HEK293 (cell line): ENCODE results near the gene NFKBIE.
A peak's percentile ranks its signal among the peaks of the same experiment; 100 is the strongest.

ENCODE experiments used
- AEBP2 ChIP-seq: fragments of 450-650 bp; formaldehyde crosslinking; IDR thresholded peaks from 2 replicates; pipeline ENCODE4 v1.5.1; 2016; ENCODE audit warnings: missing biosample characterization, missing genetic modification characterization, borderline replicate concordance
- GFI1B ChIP-seq: fragments of 450-650 bp; formaldehyde crosslinking; IDR thresholded peaks from 2 replicates; pipeline ENCODE4 v1.5.1; 2016; ENCODE audit warnings: missing biosample characterization, missing genetic modification characterization
- GLIS1 ChIP-seq: fragments of 450-650 bp; formaldehyde crosslinking; IDR thresholded peaks from 2 replicates; pipeline ENCODE4 v1.5.1; 2016; ENCODE audit warnings: missing biosample characterization, missing genetic modification characterization
- GLIS2 ChIP-seq: fragments of 450-650 bp; formaldehyde crosslinking; IDR thresholded peaks from 2 replicates; pipeline ENCODE4 v1.5.1; 2016; ENCODE audit warnings: missing biosample characterization, missing genetic modification characterization
- KLF7 ChIP-seq: fragments of 450-650 bp; formaldehyde crosslinking; IDR thresholded peaks from 2 replicates; pipeline ENCODE4 v1.5.1; 2016; ENCODE audit warnings: missing biosample characterization, missing genetic modification characterization, borderline replicate concordance
- PRDM6 ChIP-seq: fragments of 450-650 bp; formaldehyde crosslinking; IDR thresholded peaks from 2 replicates; pipeline ENCODE4 v1.5.1; 2017; ENCODE audit warnings: missing biosample characterization, missing genetic modification characterization
- TCF7L2 ChIP-seq: IDR thresholded peaks from 2 replicates; pipeline ENCODE4 v1.6.1; 2011; ENCODE audit warnings: low read depth, mild to moderate bottlenecking, inconsistent platforms, low read length, moderate library complexity, borderline replicate concordance
- YY1 ChIP-seq: fragments of 450-650 bp; formaldehyde crosslinking; IDR thresholded peaks from 2 replicates; pipeline ENCODE4 v1.5.1; 2018; ENCODE audit warnings: missing biosample characterization, missing genetic modification characterization
- ZBTB10 ChIP-seq: fragments of 450-650 bp; formaldehyde crosslinking; IDR thresholded peaks from 2 replicates; pipeline ENCODE4 v1.5.1; 2016; ENCODE audit warnings: missing biosample characterization, missing genetic modification characterization
- ZBTB26 ChIP-seq: fragments of 450-650 bp; formaldehyde crosslinking; optimal IDR thresholded peaks from 2 replicates; pipeline ENCODE3; 2016; ENCODE audit warnings: missing biosample characterization, mild to moderate bottlenecking, missing genetic modification characterization
- ZBTB44 ChIP-seq: fragments of 450-650 bp; IDR thresholded peaks from 2 replicates; pipeline ENCODE4 v1.5.1; 2018; ENCODE audit warnings: missing biosample characterization, mild to moderate bottlenecking, missing genetic modification characterization
- ZNF138 ChIP-seq: fragments of 450-650 bp; formaldehyde crosslinking; IDR thresholded peaks from 2 replicates; pipeline ENCODE4 v1.5.1; 2016; ENCODE audit warnings: missing biosample characterization, missing genetic modification characterization, borderline replicate concordance
- ZNF157 ChIP-seq: fragments of 450-650 bp; formaldehyde crosslinking; IDR thresholded peaks from 2 replicates; pipeline ENCODE4 v1.5.1; 2016; ENCODE audit warnings: missing biosample characterization, missing genetic modification characterization
- ZNF175 ChIP-seq: fragments of 450-650 bp; formaldehyde crosslinking; IDR thresholded peaks from 2 replicates; pipeline ENCODE4 v1.5.1; 2016; ENCODE audit warnings: missing biosample characterization, missing genetic modification characterization
- ZNF211 ChIP-seq: fragments of 450-650 bp; formaldehyde crosslinking; IDR thresholded peaks from 2 replicates; pipeline ENCODE4 v1.5.1; 2016; ENCODE audit warnings: low read depth, missing biosample characterization, missing genetic modification characterization
- ZNF239 ChIP-seq: fragments of 450-650 bp; formaldehyde crosslinking; IDR thresholded peaks from 2 replicates; pipeline ENCODE4 v1.5.1; 2016; ENCODE audit warnings: missing biosample characterization, missing genetic modification characterization
- ZNF26 ChIP-seq: fragments of 450-650 bp; formaldehyde crosslinking; IDR thresholded peaks from 2 replicates; pipeline ENCODE4 v1.5.1; 2016; ENCODE audit warnings: missing biosample characterization, missing genetic modification characterization
- ZNF292 ChIP-seq: fragments of 450-650 bp; formaldehyde crosslinking; IDR thresholded peaks from 2 replicates; pipeline ENCODE4 v1.5.1; 2016; ENCODE audit warnings: low read depth, missing biosample characterization, missing genetic modification characterization, borderline replicate concordance
- ZNF335 ChIP-seq: fragments of 450-650 bp; formaldehyde crosslinking; conservative IDR thresholded peaks from 2 replicates; pipeline ENCODE4 v1.5.1; 2016; ENCODE audit warnings: missing biosample characterization, missing genetic modification characterization
- ZNF354C ChIP-seq: fragments of 450-650 bp; formaldehyde crosslinking; IDR thresholded peaks from 2 replicates; pipeline ENCODE4 v1.5.1; 2016; ENCODE audit warnings: missing biosample characterization, missing genetic modification characterization, low read depth, borderline replicate concordance
- ZNF416 ChIP-seq: fragments of 450-650 bp; formaldehyde crosslinking; IDR thresholded peaks from 2 replicates; pipeline ENCODE4 v1.5.1; 2016; ENCODE audit warnings: missing biosample characterization, missing genetic modification characterization
- ZNF530 ChIP-seq: fragments of 450-650 bp; formaldehyde crosslinking; IDR thresholded peaks from 2 replicates; pipeline ENCODE4 v1.5.1; 2016; ENCODE audit warnings: low read depth, missing biosample characterization, missing genetic modification characterization
- ZNF558 ChIP-seq: fragments of 450-650 bp; formaldehyde crosslinking; IDR thresholded peaks from 2 replicates; pipeline ENCODE4 v1.5.1; 2016; ENCODE audit warnings: missing biosample characterization, missing genetic modification characterization
- ZNF600 ChIP-seq: fragments of 450-650 bp; formaldehyde crosslinking; IDR thresholded peaks from 2 replicates; pipeline ENCODE4 v1.5.1; 2016; ENCODE audit warnings: missing biosample characterization, missing genetic modification characterization
- ZNF660 ChIP-seq: fragments of 450-650 bp; IDR thresholded peaks from 2 replicates; pipeline ENCODE4 v1.5.1; 2018; ENCODE audit warnings: missing biosample characterization, mild to moderate bottlenecking, missing genetic modification characterization
- ZNF76 ChIP-seq: fragments of 450-650 bp; formaldehyde crosslinking; IDR thresholded peaks from 2 replicates; pipeline ENCODE4; 2016; ENCODE audit warnings: low read depth, missing biosample characterization, missing genetic modification characterization, borderline replicate concordance
- ZNF768 ChIP-seq: fragments of 450-650 bp; formaldehyde crosslinking; IDR thresholded peaks from 2 replicates; pipeline ENCODE4 v1.5.1; 2018; ENCODE audit warnings: missing biosample characterization, mild to moderate bottlenecking, missing genetic modification characterization
- ZNF792 ChIP-seq: fragments of 450-650 bp; formaldehyde crosslinking; IDR thresholded peaks from 2 replicates; pipeline ENCODE4 v1.5.1; 2016; ENCODE audit warnings: missing biosample characterization, missing genetic modification characterization
- ZNF843 ChIP-seq: fragments of 450-650 bp; formaldehyde crosslinking; IDR thresholded peaks from 2 replicates; pipeline ENCODE4 v1.5.1; 2016; ENCODE audit warnings: missing biosample characterization, missing genetic modification characterization

NFKBIE gene

GRCh38 chr6:44245912-44246662, 19.3 kb downstream of the NFKBIE start (continued):
- TF ChIP-seq ZNF768 (tag by site-specific recombination) (no peak), AEBP2 (tag by site-specific recombination) (0 out of 2 replicates have a peak, but pooled peaks have one; percentile 39), ZNF600 (tag by site-specific recombination) (0 out of 2 replicates have a peak, but pooled peaks have one; percentile 10), ZNF76 (peak; percentile 46; the same call in 1 of the 2 replicates), ZNF138 (tag by site-specific recombination) (no peak), ZNF211 (no peak), ZNF530 (tag by site-specific recombination) (no peak), YY1 (no peak), ZNF660 (tag by site-specific recombination) (peak; percentile 72), ZNF26 (tag by site-specific recombination) (no peak), ZNF335 (tag by site-specific recombination) (peak; percentile 17), ZNF416 (tag by site-specific recombination) (no peak), ZBTB10 (tag by site-specific recombination) (peak; percentile 63; the same call in 1 of the 2 replicates), ZNF292 (tag by site-specific recombination) (no peak), ZNF175 (no peak), ZNF354C (tag by site-specific recombination) (no peak), ZNF239 (tag by site-specific recombination) (no peak), ZNF843 (tag by site-specific recombination) (peak; percentile 67; the same call in 1 of the 2 replicates), GLIS1 (tag by site-specific recombination) (peak; percentile 64), GLIS2 (peak; percentile 98), TCF7L2 (no peak), ZBTB26 (tag by site-specific recombination) (peak; percentile 86), ZNF157 (tag by site-specific recombination) (no peak), ZNF558 (tag by site-specific recombination) (no peak), ZBTB44 (peak; percentile 73), KLF7 (peak; percentile 90), ZNF792 (tag by site-specific recombination) (no peak), PRDM6 (tag by site-specific recombination) (peak; percentile 18; the same call in 1 of the 2 replicates), GFI1B (tag by site-specific recombination) (no peak)
